Astrocyte (in vitro differentiated cells and primary cell): ENCODE results near the gene SUCNR1. TPM values are rescaled to one million over a fixed set of nuclear protein-coding genes. Genes with fewer than 3 reads are reported as not detected.
A peak's percentile ranks its signal among the peaks of the same experiment; 100 is the strongest.

Experiments
- DNase-seq: peaks from one replicate; pipeline ENCODE4 v3.0.0-alpha.2; 2010; ENCODE audit warnings: low read depth
- FAIRE-seq: peaks from 2 replicates; lab custom pipeline; 2011; peaks lifted over from hg19 to GRCh38; lab: Jason Lieb, UNC
- H2AFZ ChIP-seq: 2 replicates; pipeline ENCODE4 v1.6.0; 2012; ENCODE audit warnings: low read depth, low read length, inconsistent platforms
- H3K27ac ChIP-seq: 2 replicates; pipeline ENCODE4 v1.5.1; 2011; ENCODE audit warnings: low read depth, low read length, inconsistent platforms
- H3K27me3 ChIP-seq: 2 replicates; pipeline ENCODE4 v1.6.0; 2011; ENCODE audit warnings: low read length, inconsistent platforms; ENCODE audit not compliant: insufficient read depth
- H3K36me3 ChIP-seq: 2 replicates; pipeline ENCODE4 v1.5.1; 2011; ENCODE audit warnings: low read length, inconsistent platforms; ENCODE audit not compliant: insufficient read depth
- H3K4me1 ChIP-seq: 2 replicates; pipeline ENCODE4 v1.5.1; 2011; ENCODE audit warnings: low read length, inconsistent platforms; ENCODE audit not compliant: insufficient read depth
- H3K4me2 ChIP-seq: 2 replicates; pipeline ENCODE4 v1.6.0; 2012; ENCODE audit warnings: low read length, inconsistent platforms
- H3K4me3 ChIP-seq: 2 replicates; pipeline ENCODE4 v1.5.1; 2011; ENCODE audit warnings: low read depth, mild to moderate bottlenecking, low read length, inconsistent platforms; ENCODE audit not compliant: insufficient read depth
- H3K79me2 ChIP-seq: 2 replicates; pipeline ENCODE4 v1.6.0; 2012; ENCODE audit warnings: mild to moderate bottlenecking, low read length, inconsistent platforms; ENCODE audit not compliant: insufficient read depth
- H3K9ac ChIP-seq: 2 replicates; pipeline ENCODE4 v1.6.0; 2012; ENCODE audit warnings: mild to moderate bottlenecking, low read length, inconsistent platforms
- H3K9me3 ChIP-seq: 2 replicates; pipeline ENCODE4 v1.5.1; 2012; ENCODE audit warnings: low read depth, mild to moderate bottlenecking, low read length, inconsistent platforms; ENCODE audit not compliant: insufficient read depth
- H4K20me1 ChIP-seq: 2 replicates; pipeline ENCODE4 v1.6.0; 2012; ENCODE audit warnings: low read length, inconsistent platforms; ENCODE audit not compliant: insufficient read depth
- H3K27ac Mint-ChIP-seq: one replicate; pipeline ENCODE4 v1.8.0; 2021; ENCODE audit warnings: mild to moderate bottlenecking, mixed read lengths; ENCODE audit not compliant: unreplicated experiment
- H3K27me3 Mint-ChIP-seq: one replicate; pipeline ENCODE4 v1.8.0; 2021; ENCODE audit warnings: low read depth, mixed read lengths; ENCODE audit not compliant: unreplicated experiment
- H3K36me3 Mint-ChIP-seq: one replicate; pipeline ENCODE4 v1.8.0; 2021; ENCODE audit warnings: low read depth, mixed read lengths; ENCODE audit not compliant: unreplicated experiment
- H3K4me1 Mint-ChIP-seq: one replicate; pipeline ENCODE4 v1.8.0; 2021; ENCODE audit warnings: low read depth, mixed read lengths; ENCODE audit not compliant: unreplicated experiment
- H3K4me3 Mint-ChIP-seq: one replicate; pipeline ENCODE4 v1.8.0; 2021; ENCODE audit warnings: mild to moderate bottlenecking, moderate library complexity, mixed read lengths; ENCODE audit not compliant: unreplicated experiment
- H3K9me3 Mint-ChIP-seq: one replicate; pipeline ENCODE4 v1.8.0; 2021; ENCODE audit warnings: mild to moderate bottlenecking, mixed read lengths; ENCODE audit not compliant: unreplicated experiment
- EZH2 ChIP-seq: IDR thresholded peaks from 2 replicates; pipeline ENCODE4 v1.6.1; 2012; ENCODE audit warnings: mild to moderate bottlenecking, low read length, inconsistent platforms; ENCODE audit not compliant: insufficient read depth
- total RNA-seq: library from RNA; stranded (reverse); gene quantifications from 2 replicates; pipeline ENCODE4 v1.2.1, GENCODE V29; 2021
- TF ChIP-seq, protein P1 (sequence below): IDR thresholded peaks from 2 replicates; pipeline ENCODE4 v1.5.1; 2011; ENCODE audit warnings: low read depth, mild to moderate bottlenecking, inconsistent platforms, low read length, moderate library complexity; ENCODE audit not compliant: insufficient read depth

The SUCNR1 gene
- total RNA-seq, 1 donor from 2014 or later, result not detected

DNA sequence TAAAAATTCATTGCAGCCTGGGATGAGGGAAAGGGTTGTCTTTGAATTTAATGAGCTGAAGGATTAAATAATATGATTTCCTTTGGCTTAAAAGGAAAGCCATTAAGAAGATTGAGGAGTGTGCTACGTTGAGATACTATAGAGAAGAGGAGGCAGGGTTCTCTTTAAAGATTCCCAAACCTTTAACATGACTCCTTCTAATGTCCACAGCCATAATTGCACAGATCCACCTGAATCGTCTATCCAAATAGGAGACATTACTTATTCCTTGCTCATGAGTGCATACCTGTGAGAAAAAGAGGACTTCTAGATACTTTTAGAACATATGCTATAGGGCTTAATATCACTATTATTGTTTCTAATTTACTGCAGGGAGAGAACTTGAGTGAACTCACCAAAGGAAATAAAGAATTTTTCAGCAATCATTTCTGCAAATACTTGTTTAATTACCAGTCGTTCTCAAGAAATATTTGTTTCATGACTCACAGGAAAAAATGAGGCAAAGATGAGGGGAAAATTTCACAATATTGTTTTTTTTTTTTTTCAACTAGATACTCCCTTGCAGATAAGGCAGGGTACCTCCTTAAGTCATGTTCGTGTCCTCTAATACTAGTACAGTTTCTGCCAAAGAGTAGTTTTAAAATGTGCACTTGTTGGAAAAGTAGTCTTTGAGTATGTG lies 8.9 kb upstream of the SUCNR1 start:
- Histone ChIP-seq H3K36me3 (no peaks in the 10 kb centered on the region), H3K27me3 (no peaks in the 10 kb centered on the region), H2AFZ (no peak overlapping the region), H3K9me3 (no peaks in the 10 kb centered on the region), H3K9ac (no peak overlapping the region), H3K4me3 (no peak overlapping the region), H3K27ac (peak overlapping the region; percentile 37), H3K4me1 (peaks cover 9% of the 10 kb centered on the region), H4K20me1 (no peaks in the 10 kb centered on the region), H3K4me2 (peak overlapping the region; percentile 54), H3K79me2 (no peaks in the 10 kb centered on the region)
- FAIRE-seq (peak; percentile 54), DNase-seq (peak; percentile 81)
- H3K27me3 Mint-ChIP-seq, result no peaks in the 10 kb centered on the region
- H3K36me3 Mint-ChIP-seq, result no peaks in the 10 kb centered on the region
- no peak for TF ChIP-seq EZH2
- TF ChIP-seq, protein P1, sequence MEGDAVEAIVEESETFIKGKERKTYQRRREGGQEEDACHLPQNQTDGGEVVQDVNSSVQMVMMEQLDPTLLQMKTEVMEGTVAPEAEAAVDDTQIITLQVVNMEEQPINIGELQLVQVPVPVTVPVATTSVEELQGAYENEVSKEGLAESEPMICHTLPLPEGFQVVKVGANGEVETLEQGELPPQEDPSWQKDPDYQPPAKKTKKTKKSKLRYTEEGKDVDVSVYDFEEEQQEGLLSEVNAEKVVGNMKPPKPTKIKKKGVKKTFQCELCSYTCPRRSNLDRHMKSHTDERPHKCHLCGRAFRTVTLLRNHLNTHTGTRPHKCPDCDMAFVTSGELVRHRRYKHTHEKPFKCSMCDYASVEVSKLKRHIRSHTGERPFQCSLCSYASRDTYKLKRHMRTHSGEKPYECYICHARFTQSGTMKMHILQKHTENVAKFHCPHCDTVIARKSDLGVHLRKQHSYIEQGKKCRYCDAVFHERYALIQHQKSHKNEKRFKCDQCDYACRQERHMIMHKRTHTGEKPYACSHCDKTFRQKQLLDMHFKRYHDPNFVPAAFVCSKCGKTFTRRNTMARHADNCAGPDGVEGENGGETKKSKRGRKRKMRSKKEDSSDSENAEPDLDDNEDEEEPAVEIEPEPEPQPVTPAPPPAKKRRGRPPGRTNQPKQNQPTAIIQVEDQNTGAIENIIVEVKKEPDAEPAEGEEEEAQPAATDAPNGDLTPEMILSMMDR, result no peak
- no peak overlapping the region for H3K4me3 Mint-ChIP-seq
- peaks cover 34% of the 10 kb centered on the region for H3K4me1 Mint-ChIP-seq
- H3K27ac Mint-ChIP-seq, result no peak overlapping the region
- H3K9me3 Mint-ChIP-seq, result peaks cover 5% of the 10 kb centered on the region

DNA sequence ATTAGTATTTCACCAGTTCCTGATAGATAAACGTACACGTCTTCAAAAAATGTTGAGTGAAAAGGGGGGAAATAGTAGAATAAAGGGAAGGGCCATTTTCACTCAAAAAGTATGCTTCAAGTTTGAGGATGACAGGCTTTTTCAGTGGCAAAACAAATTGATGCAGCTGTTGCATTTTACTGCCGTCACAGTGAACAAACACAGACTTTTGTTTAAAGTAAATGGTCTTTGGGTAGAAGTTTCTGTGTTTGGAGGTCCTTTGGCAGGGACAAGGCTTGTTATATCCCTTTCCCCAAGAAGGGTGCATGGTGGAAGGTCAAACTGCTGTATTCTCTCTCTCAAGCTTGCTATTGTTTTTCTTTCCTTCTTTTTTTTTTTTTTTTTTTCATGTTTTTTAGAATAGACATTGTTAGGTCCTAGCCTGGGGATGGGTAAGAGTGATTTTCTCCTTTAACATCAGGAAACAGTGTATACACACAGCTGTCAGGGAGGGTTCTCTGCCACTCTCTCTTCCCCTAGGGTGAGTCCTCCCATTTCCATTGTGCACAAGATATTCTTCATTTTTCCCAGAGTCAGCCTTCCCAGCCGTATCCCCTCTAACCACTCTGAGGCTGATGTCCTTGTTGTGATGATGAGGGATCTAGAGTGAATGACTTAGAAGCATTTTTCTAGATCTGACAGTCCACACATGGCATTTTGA lies 6.6 kb upstream of the SUCNR1 start:
- FAIRE-seq (peak; percentile 23), DNase-seq (no peak)
- Histone ChIP-seq H2AFZ (peak overlapping the region; percentile 21), H3K4me1 (peaks cover 9% of the 10 kb centered on the region), H3K36me3 (no peaks in the 10 kb centered on the region), H3K27ac (no peak overlapping the region), H3K4me3 (no peak overlapping the region), H3K79me2 (no peaks in the 10 kb centered on the region), H4K20me1 (no peaks in the 10 kb centered on the region), H3K4me2 (no peak overlapping the region), H3K9ac (no peak overlapping the region), H3K27me3 (no peaks in the 10 kb centered on the region), H3K9me3 (no peaks in the 10 kb centered on the region)
- H3K36me3 Mint-ChIP-seq, result no peaks in the 10 kb centered on the region
- peaks cover 25% of the 10 kb centered on the region for H3K4me1 Mint-ChIP-seq
- H3K27me3 Mint-ChIP-seq, result no peaks in the 10 kb centered on the region
- H3K4me3 Mint-ChIP-seq, result no peak overlapping the region
- H3K27ac Mint-ChIP-seq, result no peak overlapping the region
- H3K9me3 Mint-ChIP-seq, result peaks cover 5% of the 10 kb centered on the region
- no peak for TF ChIP-seq EZH2
- TF ChIP-seq, protein P1, result no peak

DNA sequence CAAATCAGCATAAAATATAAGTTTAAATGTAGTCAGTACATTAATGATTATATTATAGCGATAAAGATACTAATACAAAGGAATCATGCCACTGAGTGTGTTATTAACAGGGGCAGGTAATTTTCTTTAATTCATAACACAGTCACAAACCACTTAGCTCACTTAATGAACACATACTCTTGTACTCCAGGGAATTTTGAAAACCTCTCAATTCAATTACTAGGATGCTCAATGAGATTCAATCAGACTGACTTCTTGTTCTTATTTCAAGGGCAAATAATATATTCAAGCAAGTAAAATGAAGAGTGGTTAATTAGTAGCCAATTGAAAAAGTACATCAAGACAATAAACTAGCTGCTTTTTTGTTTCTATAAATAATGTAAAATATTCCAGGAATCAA lies 5.8 kb upstream of the SUCNR1 start:
- FAIRE-seq (no peak), DNase-seq (no peak)
- H3K27me3 ChIP-seq, result no peaks in the 10 kb centered on the region
- H3K36me3 Mint-ChIP-seq, result no peaks in the 10 kb centered on the region
- peaks cover 9% of the 10 kb centered on the region for H3K4me1 ChIP-seq
- H3K4me2 ChIP-seq, result no peak overlapping the region
- H3K4me3 Mint-ChIP-seq, result no peak overlapping the region
- H3K27ac Mint-ChIP-seq, result no peak overlapping the region
- H3K4me3 ChIP-seq, result no peak overlapping the region
- TF ChIP-seq EZH2, result no peak
- TF ChIP-seq, protein P1, result no peak
- H3K79me2 ChIP-seq, result no peaks in the 10 kb centered on the region
- H2AFZ ChIP-seq, result no peak overlapping the region
- H4K20me1 ChIP-seq, result no peaks in the 10 kb centered on the region
- H3K9ac ChIP-seq, result no peak overlapping the region
- H3K36me3 ChIP-seq, result no peaks in the 10 kb centered on the region
- no peaks in the 10 kb centered on the region for H3K9me3 ChIP-seq
- H3K9me3 Mint-ChIP-seq, result peaks cover 5% of the 10 kb centered on the region
- H3K4me1 Mint-ChIP-seq, result peaks cover 24% of the 10 kb centered on the region
- no peak overlapping the region for H3K27ac ChIP-seq
- H3K27me3 Mint-ChIP-seq, result no peaks in the 10 kb centered on the region
